HG02970 (cell line): ENCODE results near the gene STN1.

Experiments used
- ATAC-seq: cut with Tn5 transposase; IDR thresholded peaks from one replicate; pipeline ENCODE4 v1.9.1; 2021; ENCODE audit warnings: mild to moderate bottlenecking, moderate library complexity, moderate number of reproducible peaks; ENCODE audit not compliant: unreplicated experiment, low FRiP score

STN1 gene

GRCh38 chr10:103918053-103918846, at the start of gene STN1:
STN1 (minus strand) TSS chr10:103918184; CDS start chr10:103917594, 590 bp downstream.
- ATAC-seq = peak; percentile 96

GRCh38 chr10:103967448-103968071, 49.6 kb upstream of the STN1 start:
- peak; percentile 45 for ATAC-seq

GRCh38 chr10:103966671-103967447, 48.9 kb upstream of the STN1 start, which contains the start of gene SLK:
SLK (plus strand) TSS chr10:103967140; CDS start chr10:103967746, 606 bp downstream.
- peak; percentile 90 for ATAC-seq

- no peak for ATAC-seq
Measured at GRCh38 chr10:103960103-103960502, 42.1 kb upstream of the STN1 start.

- no peak for ATAC-seq
Measured at GRCh38 chr10:103958996-103959395, 41.0 kb upstream of the STN1 start.

GRCh38 chr10:103954543-103954942, 36.6 kb upstream of the STN1 start:
- ATAC-seq = no peak

GRCh38 chr10:103951942-103952341, 34.0 kb upstream of the STN1 start:
- ATAC-seq = no peak

GRCh38 chr10:103951183-103951582, 33.2 kb upstream of the STN1 start:
- no peak for ATAC-seq

- ATAC-seq = no peak
Measured at GRCh38 chr10:103949728-103950127, 31.7 kb upstream of the STN1 start.

- ATAC-seq = no peak
Measured at GRCh38 chr10:103947799-103948516, 30.0 kb upstream of the STN1 start.

GRCh38 chr10:103942866-103943265, 24.9 kb upstream of the STN1 start:
- ATAC-seq = no peak

GRCh38 chr10:103941801-103942200, 23.8 kb upstream of the STN1 start:
- no peak for ATAC-seq

GRCh38 chr10:103939522-103939921, 21.5 kb upstream of the STN1 start:
- no peak for ATAC-seq

- no peak for ATAC-seq
Measured at GRCh38 chr10:103936022-103936421, 18.0 kb upstream of the STN1 start.

GRCh38 chr10:103934308-103934707, 16.3 kb upstream of the STN1 start:
- ATAC-seq = no peak

GRCh38 chr10:103933557-103934121, 15.7 kb upstream of the STN1 start:
- no peak for ATAC-seq

- ATAC-seq = no peak
Measured at GRCh38 chr10:103932971-103933370, 15.0 kb upstream of the STN1 start.

- ATAC-seq = no peak
Measured at GRCh38 chr10:103932271-103932670, 14.3 kb upstream of the STN1 start.

GRCh38 chr10:103931603-103932002, 13.6 kb upstream of the STN1 start:
- no peak for ATAC-seq

GRCh38 chr10:103930881-103931280, 12.9 kb upstream of the STN1 start:
- ATAC-seq = no peak
